Measurements from ENCODE around the gene DBT. TPM values are rescaled to one million over a fixed set of nuclear protein-coding genes. Genes with fewer than 3 reads are reported as not detected.
"Not testable (repeated sequence)": the region's sequence is repeated elsewhere in the genome, so short reads cannot be mapped to it uniquely, and the experiment has no call there.

DBT gene
- total and polyA plus RNA-seq, 10 of the 15 experiments (the other 5 are each of a cell fraction or from before 2014, with no cell fraction given) = 2.1 to 15.9 (median 6.9) TPM

DNA sequence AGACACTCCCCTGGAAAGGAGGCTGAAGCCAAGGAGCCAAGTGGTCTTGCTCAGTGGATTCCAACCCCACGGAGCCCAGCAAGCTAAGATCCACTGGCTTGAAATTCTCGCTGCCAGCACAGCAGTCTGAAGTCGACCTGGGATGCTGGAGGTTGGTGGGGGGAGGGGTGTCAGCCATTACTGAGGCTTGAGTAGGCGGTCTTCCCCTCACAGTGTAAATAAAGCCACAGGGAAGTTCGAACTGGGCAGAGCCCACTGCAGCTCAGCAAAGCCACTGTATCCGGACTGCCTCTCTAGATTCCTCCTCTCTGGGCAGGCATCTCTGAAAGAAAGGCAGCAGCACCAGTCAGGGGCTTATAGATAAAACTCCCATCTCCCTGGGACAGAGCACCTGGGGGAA, 49.6 kb downstream of the DBT start:
- H4K20me1 ChIP-seq (ENCODE audit: control insufficient read depth, insufficient read depth); POLR2A ChIA-PET; H3K79me2 ChIP-seq (ENCODE audit: control insufficient read depth, insufficient read depth, low read length); ATAC-seq; DNase-seq (ENCODE audit: low read depth, low spot score); FAIRE-seq; intact Hi-C loops (cut with micrococcal nuclease; ENCODE audit: unreplicated experiment); H3K4me3 ChIP-seq; H2AFZ ChIP-seq (ENCODE audit: control insufficient read depth, low read depth, low read length); H3K9ac ChIP-seq (ENCODE audit: control insufficient read depth, insufficient read depth, low read length); H3K27ac ChIP-seq (ENCODE audit: control insufficient read depth, insufficient read depth); H3K4me1 ChIP-seq (ENCODE audit: control insufficient read depth, insufficient read depth, low read length); in situ Hi-C loops (cut with MboI); H3K27me3 ChIP-seq (replicated peaks in 1 of 2; ENCODE audit: control insufficient read depth in 2 of 2, insufficient read depth in 2 of 2, low read length in 1 of 2); H3K9me3 ChIP-seq (replicated peaks; ENCODE audit: control insufficient read depth, insufficient read depth, low read length); BruUV-seq (replicated peaks); H3K4me2 ChIP-seq (ENCODE audit: control insufficient read depth, insufficient read depth); RAD21 ChIA-PET (ENCODE audit: unreplicated experiment): not testable (repeated sequence)
- SMC1A ChIA-PET (ENCODE audit: uncharacterized antibody, unreplicated experiment) = interaction anchor here (0.6 kb wide), 1 partner anchor 48 kb away, joined by 3 read pairs; no protein-coding TSS in a partner anchor
- H3K36me3 ChIP-seq (ENCODE audit: control insufficient read depth in 2 of 2, insufficient read depth in 2 of 2, low read length in 1 of 2) = peaks cover 0 to 10% of the 10 kb centered on the region in 2 experiments
- CTCF ChIA-PET = interaction anchor here (0.7 kb wide), 1 partner anchor 589 kb away, joined by 3 read pairs; no protein-coding TSS in a partner anchor
- WGBS (ENCODE audit: insufficient coverage, insufficient replicate concordance, low lambda C conversion rate, missing lambda C conversion rate) = 97% methylated on average over 6 of the region's 6 CpGs

DNA sequence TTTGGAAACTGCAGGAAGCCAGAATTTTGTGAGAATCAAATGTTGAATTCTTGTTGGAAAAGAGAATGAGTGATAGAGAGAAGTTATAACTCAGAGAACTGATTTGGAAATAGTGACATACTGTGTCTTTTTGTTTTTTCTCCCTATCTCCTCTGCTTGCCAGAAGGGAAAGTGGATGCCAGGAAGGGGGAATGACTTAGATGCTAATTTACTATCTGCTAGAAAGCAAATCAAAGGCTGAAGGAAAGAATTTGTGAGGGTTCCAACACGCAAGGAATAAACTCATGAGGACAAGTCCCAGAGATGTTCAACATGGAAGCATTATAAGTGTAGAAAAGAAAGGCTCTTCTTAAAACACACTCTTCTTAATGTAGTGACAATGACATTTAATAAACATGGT, 51.0 kb downstream of the DBT start:
- Histone ChIP-seq H3K9me3 (replicated peaks; ENCODE audit: control insufficient read depth, insufficient read depth, low read length) (no peaks in the 10 kb centered on the region), H3K4me2 (ENCODE audit: control insufficient read depth, insufficient read depth) (no peak overlapping the region), H3K27me3 (replicated peaks in 1 of 2; ENCODE audit: control insufficient read depth in 2 of 2, insufficient read depth in 2 of 2, low read length in 1 of 2) (no peaks in the 10 kb centered on the region), H3K27ac (ENCODE audit: control insufficient read depth, insufficient read depth) (no peak overlapping the region), H3K79me2 (ENCODE audit: control insufficient read depth, insufficient read depth, low read length) (no peaks in the 10 kb centered on the region), H3K9ac (ENCODE audit: control insufficient read depth, insufficient read depth, low read length) (no peak overlapping the region), H3K4me3 (no peak overlapping the region), H3K36me3 (ENCODE audit: control insufficient read depth in 2 of 2, insufficient read depth in 2 of 2, low read length in 1 of 2) (peaks cover 0 to 12% of the 10 kb centered on the region in 2 experiments), H3K4me1 (ENCODE audit: control insufficient read depth, insufficient read depth, low read length) (no peaks in the 10 kb centered on the region), H4K20me1 (ENCODE audit: control insufficient read depth, insufficient read depth) (no peaks in the 10 kb centered on the region), H2AFZ (ENCODE audit: control insufficient read depth, low read depth, low read length) (no peak overlapping the region)
- ChIA-PET SMC1A (ENCODE audit: uncharacterized antibody, unreplicated experiment) (no interaction called here), RAD21 (ENCODE audit: unreplicated experiment) (no interaction called here), POLR2A (no interaction called here), CTCF (no interaction called here)
- ATAC-seq (no peak), DNase-seq (ENCODE audit: low read depth, low spot score) (no peak), FAIRE-seq (no peak)
- no peak for TF ChIP-seq ESRRA (IDR thresholded peaks at IDR 0.05; ENCODE audit: low read length)
- no peak for TF ChIP-seq POU2F2 (IDR thresholded peaks at IDR 0.05; ENCODE audit: borderline replicate concordance, low read depth, low read length)
- TF ChIP-seq CBFB (IDR thresholded peaks at IDR 0.05; ENCODE audit: low read depth) = no peak
- TF ChIP-seq STAT3 (IDR thresholded peaks at IDR 0.05; ENCODE audit: low read depth, low read length) = no peak
- no peak for TF ChIP-seq NR2F1 (conservative IDR thresholded peaks at IDR 0.05)
- TF ChIP-seq, protein P1, sequence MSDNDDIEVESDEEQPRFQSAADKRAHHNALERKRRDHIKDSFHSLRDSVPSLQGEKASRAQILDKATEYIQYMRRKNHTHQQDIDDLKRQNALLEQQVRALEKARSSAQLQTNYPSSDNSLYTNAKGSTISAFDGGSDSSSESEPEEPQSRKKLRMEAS (IDR thresholded peaks at IDR 0.05; ENCODE audit: low read depth, low read length) = no peak
- TF ChIP-seq, protein P2, sequence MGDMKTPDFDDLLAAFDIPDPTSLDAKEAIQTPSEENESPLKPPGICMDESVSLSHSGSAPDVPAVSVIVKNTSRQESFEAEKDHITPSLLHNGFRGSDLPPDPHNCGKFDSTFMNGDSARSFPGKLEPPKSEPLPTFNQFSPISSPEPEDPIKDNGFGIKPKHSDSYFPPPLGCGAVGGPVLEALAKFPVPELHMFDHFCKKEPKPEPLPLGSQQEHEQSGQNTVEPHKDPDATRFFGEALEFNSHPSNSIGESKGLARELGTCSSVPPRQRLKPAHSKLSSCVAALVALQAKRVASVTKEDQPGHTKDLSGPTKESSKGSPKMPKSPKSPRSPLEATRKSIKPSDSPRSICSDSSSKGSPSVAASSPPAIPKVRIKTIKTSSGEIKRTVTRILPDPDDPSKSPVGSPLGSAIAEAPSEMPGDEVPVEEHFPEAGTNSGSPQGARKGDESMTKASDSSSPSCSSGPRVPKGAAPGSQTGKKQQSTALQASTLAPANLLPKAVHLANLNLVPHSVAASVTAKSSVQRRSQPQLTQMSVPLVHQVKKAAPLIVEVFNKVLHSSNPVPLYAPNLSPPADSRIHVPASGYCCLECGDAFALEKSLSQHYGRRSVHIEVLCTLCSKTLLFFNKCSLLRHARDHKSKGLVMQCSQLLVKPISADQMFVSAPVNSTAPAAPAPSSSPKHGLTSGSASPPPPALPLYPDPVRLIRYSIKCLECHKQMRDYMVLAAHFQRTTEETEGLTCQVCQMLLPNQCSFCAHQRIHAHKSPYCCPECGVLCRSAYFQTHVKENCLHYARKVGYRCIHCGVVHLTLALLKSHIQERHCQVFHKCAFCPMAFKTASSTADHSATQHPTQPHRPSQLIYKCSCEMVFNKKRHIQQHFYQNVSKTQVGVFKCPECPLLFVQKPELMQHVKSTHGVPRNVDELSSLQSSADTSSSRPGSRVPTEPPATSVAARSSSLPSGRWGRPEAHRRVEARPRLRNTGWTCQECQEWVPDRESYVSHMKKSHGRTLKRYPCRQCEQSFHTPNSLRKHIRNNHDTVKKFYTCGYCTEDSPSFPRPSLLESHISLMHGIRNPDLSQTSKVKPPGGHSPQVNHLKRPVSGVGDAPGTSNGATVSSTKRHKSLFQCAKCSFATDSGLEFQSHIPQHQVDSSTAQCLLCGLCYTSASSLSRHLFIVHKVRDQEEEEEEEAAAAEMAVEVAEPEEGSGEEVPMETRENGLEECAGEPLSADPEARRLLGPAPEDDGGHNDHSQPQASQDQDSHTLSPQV (IDR thresholded peaks at IDR 0.05) = no peak
- TF ChIP-seq IKZF1 (conservative IDR thresholded peaks at IDR 0.05) = no peak
- BruUV-seq (replicated peaks) = no TSS peak
- WGBS (ENCODE audit: insufficient coverage, insufficient replicate concordance, low lambda C conversion rate, missing lambda C conversion rate) = 92% methylated on average over 1 of the region's 1 CpG
- in situ Hi-C loops (cut with MboI) (no loop called here), intact Hi-C loops (cut with micrococcal nuclease; ENCODE audit: unreplicated experiment) (no loop called here)
